HepG2 (cell line): Measurements from ENCODE around the gene EFCAB3. TPM values are rescaled to one million over a fixed set of nuclear protein-coding genes. Genes with fewer than 3 reads are reported as not detected.
"Not testable (repeated sequence)": the region's sequence is repeated elsewhere in the genome, so short reads cannot be mapped to it uniquely, and the experiment has no call there.

Source experiments
- CBX1 ChIP-seq: IDR thresholded peaks from one replicate; pipeline ENCODE4 v1.6.1; 2016; ENCODE audit warnings: antibody characterized with exemption, low read depth
- ELF4 ChIP-seq: sonication (generic); formaldehyde crosslinking; IDR thresholded peaks from 2 replicates; pipeline ENCODE4 v1.5.0; 2020; ENCODE audit warnings: missing genetic modification reagents, mild to moderate bottlenecking, moderate library complexity, borderline replicate concordance
- HBP1 ChIP-seq: IDR thresholded peaks from 2 replicates; pipeline ENCODE4 v1.6.1; 2016; ENCODE audit warnings: low read depth, control low read depth
- HNRNPL ChIP-seq: fragments of 200-400 bp; formaldehyde crosslinking; IDR thresholded peaks from 2 replicates; pipeline ENCODE4 v1.6.1; 2017; ENCODE audit warnings: mild to moderate bottlenecking, low read depth, low read length
- MAZ ChIP-seq, 2 experiments: sonication (generic) in 1 of 2; formaldehyde crosslinking in 1 of 2; IDR thresholded peaks; 2 replicates each; pipeline versions ENCODE4 v1.5.0 to v1.6.1; 2012 to 2020; ENCODE audit warnings: low read depth in 2 of 2, mild to moderate bottlenecking in 2 of 2, borderline replicate concordance in 1 of 2, improper control_type of control experiment in 1 of 2, low read length in 1 of 2, missing genetic modification reagents in 1 of 2, moderate library complexity in 1 of 2
- MEF2D ChIP-seq: sonication (generic); formaldehyde crosslinking; IDR thresholded peaks from 2 replicates; pipeline ENCODE4 v1.5.1; 2020; ENCODE audit warnings: mild to moderate bottlenecking, missing genetic modification reagents
- RFXANK ChIP-seq: IDR thresholded peaks from 2 replicates; pipeline ENCODE4 v1.6.1; 2016
- SIN3A ChIP-seq: IDR thresholded peaks from 2 replicates; pipeline ENCODE4 v1.6.1; 2011; ENCODE audit warnings: low read depth, mild to moderate bottlenecking, control low read depth, low read length, borderline replicate concordance
- SIN3B ChIP-seq: fragments of 150-350 bp; IDR thresholded peaks from 2 replicates; pipeline ENCODE4 v1.6.1; 2014; ENCODE audit warnings: low read length
- SP5 ChIP-seq: IDR thresholded peaks from 2 replicates; pipeline ENCODE4 v1.6.1; 2016; ENCODE audit warnings: low read depth, borderline replicate concordance
- ZNF142 ChIP-seq: sonication (generic); formaldehyde crosslinking; IDR thresholded peaks from 2 replicates; pipeline ENCODE4 v1.4.0; 2020; ENCODE audit warnings: missing genetic modification reagents
- ZNF205 ChIP-seq: IDR thresholded peaks from 2 replicates; pipeline ENCODE4 v1.6.1; 2018; ENCODE audit warnings: missing biosample characterization, missing genetic modification reagents
- ZNF235 ChIP-seq: sonication (generic); formaldehyde crosslinking; IDR thresholded peaks from 2 replicates; pipeline ENCODE4 v1.8.1; 2023; ENCODE audit warnings: mild to moderate bottlenecking, missing genetic modification reagents, borderline replicate concordance
- ZNF350 ChIP-seq: sonication (generic); formaldehyde crosslinking; IDR thresholded peaks from 2 replicates; pipeline ENCODE4 v1.4.0; 2020; ENCODE audit warnings: mild to moderate bottlenecking, low read depth, missing genetic modification reagents, borderline replicate concordance
- ZNF362 ChIP-seq: sonication (generic); formaldehyde crosslinking; IDR thresholded peaks from 2 replicates; pipeline ENCODE4 v1.4.0; 2020; ENCODE audit warnings: missing genetic modification reagents, mild to moderate bottlenecking, borderline replicate concordance
- ZNF607 ChIP-seq: sonication (generic); formaldehyde crosslinking; IDR thresholded peaks from 2 replicates; pipeline ENCODE4 v1.5.1; 2020; ENCODE audit warnings: missing genetic modification reagents, mild to moderate bottlenecking, borderline replicate concordance
- ZNF614 ChIP-seq: IDR thresholded peaks from 2 replicates; pipeline ENCODE4 v1.6.1; 2018; ENCODE audit warnings: missing biosample characterization, missing genetic modification reagents, inconsistent platforms, borderline replicate concordance
- polyA plus RNA-seq, 8 experiments: library from polyadenylated mRNA; depleted of rRNA in 3 of 8; stranded (reverse) in 7 of 8; unstranded in 1 of 8; fragments of >200 nt; fragmentation: Illumina TruSeq in 4 of 8; extraction: Trizol in 4 of 8; gene quantifications; 2 replicates each; pipeline versions ENCODE4 v1.2.1 to v1.2.3, GENCODE V29; 2011 to 2016; ENCODE audit warnings: low read depth in 4 of 8, missing spikeins in 1 of 8, mixed read lengths in 1 of 8; ENCODE audit not compliant: insufficient read depth in 1 of 8
- total RNA-seq, 5 experiments: library from RNA; depleted of rRNA; stranded (reverse); fragments of >200 nt; fragmentation: Illumina TruSeq; extraction: Trizol; gene quantifications; 2 replicates each; pipeline ENCODE4 v1.2.3, GENCODE V29; 2016; ENCODE audit warnings: low read depth in 1 of 5
- TF ChIP-seq, protein P1 (sequence below): sonication (generic); formaldehyde crosslinking; IDR thresholded peaks from 2 replicates; pipeline ENCODE4 v1.5.1; 2020; ENCODE audit warnings: mild to moderate bottlenecking, missing genetic modification reagents, moderate library complexity

The EFCAB3 gene
- total and polyA plus RNA-seq, 2 of the 13 experiments (the other 11 are each of a cell fraction or from before 2014, with no cell fraction given) = not detected

- TF ChIP-seq MAZ (IDR thresholded peaks at IDR 0.05; ENCODE audit: borderline replicate concordance, low read depth, low read length) = not testable (repeated sequence)
- TF ChIP-seq MAZ (CRISPR knock-in tag; IDR thresholded peaks at IDR 0.05; ENCODE audit: low read depth) = peak; percentile 79
- peak; percentile 70; the same call in 1 of the 2 replicates for TF ChIP-seq ELF4 (CRISPR knock-in tag)
- peak; percentile 89 for TF ChIP-seq ZNF607
- peak; percentile 48; the same call in 1 of the 2 replicates for TF ChIP-seq ZNF235 (CRISPR knock-in tag)
- TF ChIP-seq HBP1 (CRISPR knock-in tag) = peak; percentile 97
- 0 out of 2 replicates have a peak, but pooled peaks have one; percentile 32 for TF ChIP-seq ZNF614 (CRISPR knock-in tag)
- TF ChIP-seq RFXANK (CRISPR knock-in tag) = 0 out of 2 replicates have a peak, but pooled peaks have one; percentile 53
- TF ChIP-seq ZNF205 (CRISPR knock-in tag) = peak; percentile 58; the same call in 1 of the 2 replicates
- TF ChIP-seq SIN3B = peak; percentile 79
- peak; percentile 94 for TF ChIP-seq SP5
- TF ChIP-seq ZNF362 (CRISPR knock-in tag) = peak; percentile 70; the same call in 1 of the 2 replicates
- peak; percentile 71; the same call in 1 of the 2 replicates for TF ChIP-seq MEF2D
- TF ChIP-seq, protein P1, sequence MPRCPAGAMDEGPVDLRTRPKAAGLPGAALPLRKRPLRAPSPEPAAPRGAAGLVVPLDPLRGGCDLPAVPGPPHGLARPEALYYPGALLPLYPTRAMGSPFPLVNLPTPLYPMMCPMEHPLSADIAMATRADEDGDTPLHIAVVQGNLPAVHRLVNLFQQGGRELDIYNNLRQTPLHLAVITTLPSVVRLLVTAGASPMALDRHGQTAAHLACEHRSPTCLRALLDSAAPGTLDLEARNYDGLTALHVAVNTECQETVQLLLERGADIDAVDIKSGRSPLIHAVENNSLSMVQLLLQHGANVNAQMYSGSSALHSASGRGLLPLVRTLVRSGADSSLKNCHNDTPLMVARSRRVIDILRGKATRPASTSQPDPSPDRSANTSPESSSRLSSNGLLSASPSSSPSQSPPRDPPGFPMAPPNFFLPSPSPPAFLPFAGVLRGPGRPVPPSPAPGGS (CRISPR knock-in tag) = peak; percentile 91; the same call in 1 of the 2 replicates
- TF ChIP-seq SIN3A = peak; percentile 56; the same call in 1 of the 2 replicates
- peak; percentile 95 for TF ChIP-seq ZNF142
- TF ChIP-seq CBX1 = peak; percentile 94
- TF ChIP-seq HNRNPL = peak; percentile 70; the same call in 1 of the 2 replicates
- peak; percentile 94 for TF ChIP-seq ZNF350 (CRISPR knock-in tag)
Measured at GRCh38 chr17:62423647-62424461, 43.5 kb downstream of the EFCAB3 start, which contains the start of gene METTL2A (continued).
